H1 (cell line): ENCODE measurements around the gene DERL2. TPM values are rescaled to one million over a fixed set of nuclear protein-coding genes. Genes with fewer than 3 reads are reported as not detected.

Source experiments
- CTCF ChIA-PET: fragments of 300-600 bp; sonication (Branson Sonifier 250); formaldehyde crosslinking; loops from one replicate; lab custom pipeline; 2021; ENCODE audit not compliant: partially characterized antibody; lab: Charles Lee
- POLR2A ChIA-PET: fragments of 300-600 bp; sonication (Branson Sonifier 250); formaldehyde crosslinking; loops from one replicate; lab custom pipeline; 2021; ENCODE audit warnings: inconsistent platforms; ENCODE audit not compliant: partially characterized antibody; lab: Charles Lee
- DNase-seq, 2 experiments: peaks; one replicate each; pipeline versions ENCODE4 v3.0.0 to v3.0.0-alpha.2; 2010 to 2022; ENCODE audit warnings: low spot score in 2 of 2, low read depth in 1 of 2, mixed read lengths in 1 of 2
- FAIRE-seq: peaks from 2 replicates; lab custom pipeline; 2011; peaks lifted over from hg19 to GRCh38; lab: Jason Lieb, UNC
- H2AFZ ChIP-seq: 2 replicates; pipeline ENCODE4 v1.8.1; 2012; ENCODE audit warnings: low read length, inconsistent platforms
- H2AK5ac ChIP-seq: 2 replicates; pipeline ENCODE4 v1.6.1; 2013; ENCODE audit warnings: low read depth, low read length
- H2BK120ac ChIP-seq: replicated peaks from 2 replicates; pipeline ENCODE3; 2013; ENCODE audit warnings: low read depth, low read length, inconsistent platforms
- H2BK12ac ChIP-seq: 2 replicates; pipeline ENCODE4 v1.6.1; 2013; ENCODE audit warnings: low read depth, low read length
- H2BK15ac ChIP-seq: 2 replicates; pipeline ENCODE4 v1.6.1; 2013; ENCODE audit warnings: low read length
- H2BK20ac ChIP-seq: 2 replicates; pipeline ENCODE4 v1.6.1; 2013; ENCODE audit warnings: low read length
- H2BK5ac ChIP-seq: 2 replicates; pipeline ENCODE4 v1.6.1; 2013; ENCODE audit warnings: low read depth, low read length
- H3K14ac ChIP-seq: 2 replicates; pipeline ENCODE4 v1.6.1; 2013; ENCODE audit warnings: inconsistent platforms; ENCODE audit not compliant: insufficient read length
- H3K18ac ChIP-seq: 2 replicates; pipeline ENCODE4 v1.6.1; 2013; ENCODE audit warnings: low read length; ENCODE audit errors: extremely low read depth
- H3K23ac ChIP-seq: 2 replicates; pipeline ENCODE4 v1.6.1; 2013; ENCODE audit warnings: inconsistent platforms; ENCODE audit not compliant: insufficient read length
- H3K23me2 ChIP-seq: 2 replicates; pipeline ENCODE4 v1.6.1; 2013; ENCODE audit warnings: low read depth, low read length
- H3K27ac ChIP-seq: 2 replicates; pipeline ENCODE4 v1.6.1; 2011; ENCODE audit warnings: low read depth, low read length, inconsistent platforms
- H3K27me3 ChIP-seq, 4 experiments: replicated peaks in 1 of 4; 1 replicate in 1 of 4; 2 replicates in 3 of 4; pipeline versions ENCODE4 v1.6.1 to v1.8.1; 2011 to 2013; ENCODE audit warnings: low read length in 3 of 4, mild to moderate bottlenecking in 3 of 4, inconsistent platforms in 2 of 4, mixed read lengths in 2 of 4, moderate library complexity in 1 of 4; ENCODE audit not compliant: control insufficient read depth in 3 of 4, insufficient read depth in 3 of 4; ENCODE audit errors: extremely low read depth in 1 of 4
- H3K36me3 ChIP-seq, 4 experiments: 2 replicates each; pipeline versions ENCODE4 v1.6.1 to v1.8.1; 2011 to 2013; ENCODE audit warnings: mild to moderate bottlenecking in 4 of 4, low read length in 3 of 4, moderate library complexity in 2 of 4, control low read depth in 1 of 4, inconsistent platforms in 1 of 4; ENCODE audit not compliant: insufficient read depth in 4 of 4, control insufficient read depth in 2 of 4
- H3K4ac ChIP-seq: replicated peaks from 2 replicates; pipeline ENCODE3; 2013; ENCODE audit warnings: low read length, low read depth, mixed read lengths, inconsistent platforms; ENCODE audit not compliant: insufficient read length
- H3K4me1 ChIP-seq, 4 experiments: replicated peaks in 1 of 4; 1 replicate in 1 of 4; 2 replicates in 3 of 4; pipeline versions ENCODE4 v1.6.1 to v1.8.1; 2011 to 2013; ENCODE audit warnings: low read length in 3 of 4, inconsistent platforms in 2 of 4, mixed read lengths in 1 of 4; ENCODE audit not compliant: insufficient read depth in 4 of 4, control insufficient read depth in 3 of 4
- H3K4me2 ChIP-seq, 2 experiments: 2 replicates each; pipeline versions ENCODE4 v1.6.1 to v1.8.1; 2011 to 2013; ENCODE audit warnings: low read depth in 2 of 2, low read length in 2 of 2, control low read depth in 1 of 2, inconsistent platforms in 1 of 2, mild to moderate bottlenecking in 1 of 2; ENCODE audit not compliant: insufficient read depth in 1 of 2
- H3K4me3 ChIP-seq, 4 experiments: fragments of 200-600, 300-600 bp in 1 of 4; sonication (generic), shearing (Covaris generic), sonication (Bioruptor Twin) in 1 of 4; 2 replicates each; pipeline versions ENCODE4 v1.5.1 to v1.8.1; 2011 to 2016; ENCODE audit warnings: low read length in 4 of 4, low read depth in 3 of 4, control low read depth in 2 of 4, inconsistent platforms in 2 of 4, mild to moderate bottlenecking in 2 of 4, mixed read lengths in 1 of 4, moderate library complexity in 1 of 4; ENCODE audit not compliant: insufficient read depth in 2 of 4; ENCODE audit errors: extremely low read depth in 1 of 4
- H3K56ac ChIP-seq: replicated peaks from 2 replicates; pipeline ENCODE3; 2013; ENCODE audit warnings: low read depth, mild to moderate bottlenecking, mixed read lengths, low read length, inconsistent platforms; ENCODE audit not compliant: insufficient read length
- H3K79me1 ChIP-seq: 2 replicates; pipeline ENCODE4 v1.6.1; 2013; ENCODE audit warnings: low read depth, low read length, control low read depth
- H3K79me2 ChIP-seq, 2 experiments: 2 replicates each; pipeline versions ENCODE4 v1.6.1 to v1.8.1; 2012 to 2013; ENCODE audit warnings: low read length in 2 of 2, mild to moderate bottlenecking in 2 of 2, inconsistent platforms in 1 of 2; ENCODE audit not compliant: insufficient read depth in 2 of 2, control insufficient read depth in 1 of 2
- H3K9ac ChIP-seq, 4 experiments: replicated peaks in 1 of 4; 1 replicate in 1 of 4; 2 replicates in 3 of 4; pipeline versions ENCODE4 v1.6.1 to v1.8.1; 2011 to 2013; ENCODE audit warnings: low read depth in 3 of 4, low read length in 3 of 4, control low read depth in 2 of 4, mild to moderate bottlenecking in 2 of 4, moderate library complexity in 2 of 4, inconsistent platforms in 1 of 4; ENCODE audit errors: extremely low read depth in 1 of 4
- H3K9me3 ChIP-seq, 2 experiments: 2 replicates each; pipeline versions ENCODE4 v1.6.1 to v1.8.1; 2012 to 2013; ENCODE audit warnings: mild to moderate bottlenecking in 2 of 2, moderate library complexity in 2 of 2, control low read depth in 1 of 2, inconsistent platforms in 1 of 2, low read depth in 1 of 2, low read length in 1 of 2, mixed read lengths in 1 of 2; ENCODE audit not compliant: insufficient read depth in 2 of 2
- H4K20me1 ChIP-seq, 2 experiments: replicated peaks in 1 of 2; 2 replicates each; pipeline versions ENCODE3 to v1.8.1; 2011 to 2013; ENCODE audit warnings: inconsistent platforms in 2 of 2, low read length in 2 of 2, mild to moderate bottlenecking in 1 of 2; ENCODE audit not compliant: insufficient read depth in 2 of 2, control insufficient read depth in 1 of 2
- H4K5ac ChIP-seq: 2 replicates; pipeline ENCODE4 v1.6.1; 2013; ENCODE audit warnings: low read length, low read depth, mixed read lengths, inconsistent platforms; ENCODE audit not compliant: insufficient read length
- H4K8ac ChIP-seq: 2 replicates; pipeline ENCODE4 v1.8.0; 2013; ENCODE audit warnings: mild to moderate bottlenecking, moderate library complexity, low read length, inconsistent platforms; ENCODE audit not compliant: insufficient read depth; ENCODE audit errors: extremely low read depth
- H4K91ac ChIP-seq: replicated peaks from 2 replicates; pipeline ENCODE3; 2013; ENCODE audit warnings: low read length, mixed read lengths, inconsistent platforms; ENCODE audit not compliant: insufficient read length
- EP300 ChIP-seq, 2 experiments: IDR thresholded peaks; 1 replicate in 1 of 2; 2 replicates in 1 of 2; pipeline ENCODE4 v1.6.1; 2011 to 2012; ENCODE audit warnings: low read depth in 2 of 2, low read length in 2 of 2, mild to moderate bottlenecking in 2 of 2, borderline replicate concordance in 1 of 2, inconsistent platforms in 1 of 2, moderate library complexity in 1 of 2
- TEAD4 ChIP-seq: IDR thresholded peaks from 2 replicates; pipeline ENCODE4 v1.6.1; 2012; ENCODE audit warnings: low read depth, low read length, inconsistent platforms, mixed read lengths
- WGBS, 2 experiments: shearing (Covaris generic) in 1 of 2; methylation state at CpG; one replicate each; pipeline versions ENCODE4 v1.1.6 to v1.1.7; 2013 to 2015; ENCODE audit warnings: low lambda C conversion rate in 2 of 2, mixed read lengths in 2 of 2, inconsistent platforms in 1 of 2, low coverage in 1 of 2, missing lambda C conversion rate in 1 of 2; ENCODE audit not compliant: insufficient replicate concordance in 2 of 2, insufficient coverage in 1 of 2, insufficient read length in 1 of 2; ENCODE audit errors: extremely low coverage in 1 of 2, missing lambda C conversion rate in 1 of 2; 5-methylcytosine and 5-hydroxymethylcytosine counted together
- polyA plus RNA-seq, 7 experiments: library from polyadenylated mRNA; depleted of rRNA in 3 of 7; stranded (reverse) in 5 of 7; unstranded in 2 of 7; fragments of >200 nt in 5 of 7; fragments of 200-250 nt in 2 of 7; gene quantifications; 1 replicate in 5 of 7; 2 replicates in 1 of 7; 4 replicates in 1 of 7; pipeline versions ENCODE4 v1.2.1 to v1.2.3, GENCODE V29; 2011 to 2013; ENCODE audit warnings: missing spikeins in 2 of 7, mixed read lengths in 2 of 7
- total RNA-seq: library from RNA; stranded (reverse); fragmentation: NEBNext Ultra II Directional; extraction: Animal tissue kit (Norgen Biotek cat#: 25700); gene quantifications from 2 replicates; pipeline ENCODE4 v1.2.1, GENCODE V29; 2021

DERL2 gene
- total and polyA plus RNA-seq, 2 of the 8 experiments (the other 6 are each of a cell fraction or from before 2014, with no cell fraction given): 55.3 to 58.4 TPM

- DNase-seq: no peak
- Histone ChIP-seq H4K5ac (no peak overlapping the region), H3K27ac (no peak overlapping the region), H2BK12ac (no peak overlapping the region), H4K91ac (no peak overlapping the region), H3K4me2 (no peak overlapping the region), H3K4ac (no peak overlapping the region), H3K9ac (no peak overlapping the region), H3K14ac (no peak overlapping the region), H3K23me2 (no peaks in the 10 kb centered on the region; the same call in 1 of the 2 replicates), H2AK5ac (no peak overlapping the region), H2BK15ac (no peak overlapping the region)
- CTCF ChIA-PET: interaction anchor here (2.1 kb wide), 1 partner anchor 8 kb away, joined by 8 read pairs; no protein-coding TSS in a partner anchor
- TF ChIP-seq TEAD4: no peak
- TF ChIP-seq EP300 (IDR thresholded peaks at IDR 0.05; ENCODE audit: borderline replicate concordance in 1 of 2, low read depth in 2 of 2, low read length in 2 of 2): no peak
- TF ChIP-seq, all 59 proteins: peak for 0
- Histone ChIP-seq H3K18ac (no peak overlapping the region), H3K79me1 (no peaks in the 10 kb centered on the region), H3K79me2 (no peaks in the 10 kb centered on the region), H3K56ac (no peak overlapping the region), H2AFZ (no peak overlapping the region), H3K4me1 (no peaks in the 10 kb centered on the region; a peak in 1 of 7 replicates), H3K36me3 (no peaks in the 10 kb centered on the region), H3K9me3 (no peaks in the 10 kb centered on the region), H3K23ac (no peak overlapping the region), H4K20me1 (no peaks in the 10 kb centered on the region), H3K4me3 (no peak overlapping the region), H4K8ac (no peak overlapping the region), H3K27me3 (no peaks in the 10 kb centered on the region), H2BK120ac (no peak overlapping the region), H2BK20ac (no peak overlapping the region), H2BK5ac (no peak overlapping the region)
- POLR2A ChIA-PET: interaction anchor here (0.6 to 1.3 kb wide), 2 partner anchors 44 to 90 kb away, joined by 4 read pairs; partner anchors contain the start of genes DERL2 and MIS12
- no peak for FAIRE-seq
- WGBS, 2 experiments: 85% methylated on average over 12 of the region's 12 CpGs; no CpG with 5 or more reads in 1 of the 2 experiments
Measured at GRCh38 chr17:5530265-5531084, 44.5 kb upstream of the DERL2 start.
